ENCODE measurements around the gene LRCOL1. TPM values are rescaled to one million over a fixed set of nuclear protein-coding genes. Genes with fewer than 3 reads are reported as not detected.
A peak's percentile ranks its signal among the peaks of the same experiment; 100 is the strongest.

The LRCOL1 gene
- total and polyA plus RNA-seq, 10 of the 15 experiments (the other 5 are each of a cell fraction or from before 2014, with no cell fraction given): not detected

DNA sequence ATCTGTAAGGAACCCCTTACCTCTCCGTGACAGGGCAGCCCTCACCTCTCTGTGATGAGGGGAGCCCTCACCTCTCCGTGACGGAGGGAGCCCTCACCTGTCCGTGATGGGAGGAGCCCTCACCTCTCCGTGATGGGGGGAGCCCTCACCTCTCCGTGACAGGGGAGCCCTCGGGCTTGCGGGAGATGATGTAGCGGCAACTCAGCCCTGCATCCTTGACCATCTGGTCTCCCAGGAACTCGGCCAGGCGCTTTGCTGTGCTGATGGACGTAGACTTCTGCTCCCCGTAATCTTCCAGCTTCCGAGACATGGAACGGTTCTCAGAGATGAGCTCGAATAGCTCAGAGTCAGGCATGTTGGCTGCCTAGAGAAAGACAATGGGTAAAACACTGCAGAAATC, 48.8 kb upstream of the LRCOL1 start (continued):
- TF ChIP-seq, protein P1, sequence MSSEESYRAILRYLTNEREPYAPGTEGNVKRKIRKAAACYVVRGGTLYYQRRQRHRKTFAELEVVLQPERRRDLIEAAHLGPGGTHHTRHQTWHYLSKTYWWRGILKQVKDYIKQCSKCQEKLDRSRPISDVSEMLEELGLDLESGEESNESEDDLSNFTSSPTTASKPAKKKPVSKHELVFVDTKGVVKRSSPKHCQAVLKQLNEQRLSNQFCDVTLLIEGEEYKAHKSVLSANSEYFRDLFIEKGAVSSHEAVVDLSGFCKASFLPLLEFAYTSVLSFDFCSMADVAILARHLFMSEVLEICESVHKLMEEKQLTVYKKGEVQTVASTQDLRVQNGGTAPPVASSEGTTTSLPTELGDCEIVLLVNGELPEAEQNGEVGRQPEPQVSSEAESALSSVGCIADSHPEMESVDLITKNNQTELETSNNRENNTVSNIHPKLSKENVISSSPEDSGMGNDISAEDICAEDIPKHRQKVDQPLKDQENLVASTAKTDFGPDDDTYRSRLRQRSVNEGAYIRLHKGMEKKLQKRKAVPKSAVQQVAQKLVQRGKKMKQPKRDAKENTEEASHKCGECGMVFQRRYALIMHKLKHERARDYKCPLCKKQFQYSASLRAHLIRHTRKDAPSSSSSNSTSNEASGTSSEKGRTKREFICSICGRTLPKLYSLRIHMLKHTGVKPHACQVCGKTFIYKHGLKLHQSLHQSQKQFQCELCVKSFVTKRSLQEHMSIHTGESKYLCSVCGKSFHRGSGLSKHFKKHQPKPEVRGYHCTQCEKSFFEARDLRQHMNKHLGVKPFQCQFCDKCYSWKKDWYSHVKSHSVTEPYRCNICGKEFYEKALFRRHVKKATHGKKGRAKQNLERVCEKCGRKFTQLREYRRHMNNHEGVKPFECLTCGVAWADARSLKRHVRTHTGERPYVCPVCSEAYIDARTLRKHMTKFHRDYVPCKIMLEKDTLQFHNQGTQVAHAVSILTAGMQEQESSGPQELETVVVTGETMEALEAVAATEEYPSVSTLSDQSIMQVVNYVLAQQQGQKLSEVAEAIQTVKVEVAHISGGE (CRISPR knock-in tag; IDR thresholded peaks at IDR 0.05): no peak
- no peak for TF ChIP-seq TCF12 (IDR thresholded peaks at IDR 0.05; ENCODE audit: low read depth, low read length)

DNA sequence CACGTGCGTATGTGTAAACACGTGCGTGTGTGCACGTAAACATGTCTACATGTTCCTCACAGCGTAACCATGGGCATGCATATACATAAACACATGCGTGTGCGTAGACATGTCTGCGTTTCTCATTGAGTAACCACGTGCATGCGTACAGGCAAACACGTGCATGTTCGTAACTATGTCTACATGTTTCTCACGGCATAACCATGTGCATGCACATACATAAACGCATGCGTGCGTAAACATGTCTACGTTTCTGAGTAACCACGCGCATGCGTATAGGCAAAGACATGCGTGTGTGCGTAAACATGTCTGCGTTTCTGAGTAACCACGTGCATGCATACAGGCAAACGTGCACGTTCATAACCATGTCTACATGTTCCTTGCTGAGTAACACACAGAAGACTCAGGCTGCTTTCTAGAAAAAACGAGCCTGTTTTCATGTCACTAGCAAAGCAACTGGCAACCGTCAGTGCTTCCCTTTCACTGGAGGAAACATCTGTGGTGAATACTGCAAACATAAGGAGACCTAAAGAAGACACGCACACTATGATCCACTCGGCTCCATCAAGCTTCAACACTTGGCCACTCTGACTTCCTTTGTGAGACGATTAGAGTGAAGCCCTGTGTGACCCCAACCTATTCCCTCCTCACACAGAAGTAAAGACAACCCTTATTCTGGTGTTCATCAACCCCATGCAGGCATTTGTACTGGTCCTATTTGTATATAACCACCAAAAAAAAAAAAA, 47.9 kb upstream of the LRCOL1 start:
- POLR2A ChIA-PET: interaction anchor here (0.6 kb wide), 1 partner anchor 29 kb away, joined by 4 read pairs; the partner anchor contains the start of gene POLE
- no peak overlapping the region for H2AFZ ChIP-seq (ENCODE audit: control insufficient read depth, low read depth, low read length)
- no peak for FAIRE-seq
- ATAC-seq: no peak
- no TSS peak for BruUV-seq (replicated peaks)
- H3K27me3 ChIP-seq (replicated peaks in 1 of 2; ENCODE audit: control insufficient read depth in 2 of 2, insufficient read depth in 2 of 2, low read length in 1 of 2): no peaks in the 10 kb centered on the region
- H4K20me1 ChIP-seq (ENCODE audit: control insufficient read depth, insufficient read depth): no peaks in the 10 kb centered on the region
- CTCF ChIA-PET: no interaction called here
- DNase-seq (ENCODE audit: low read depth, low spot score): no peak
- no peaks in the 10 kb centered on the region for H3K79me2 ChIP-seq (ENCODE audit: control insufficient read depth, insufficient read depth, low read length)
- H3K9ac ChIP-seq (ENCODE audit: control insufficient read depth, insufficient read depth, low read length): no peak overlapping the region
- H3K4me2 ChIP-seq (ENCODE audit: control insufficient read depth, insufficient read depth): no peak overlapping the region
- RAD21 ChIA-PET (ENCODE audit: unreplicated experiment): no interaction called here
- intact Hi-C loops (cut with micrococcal nuclease; ENCODE audit: unreplicated experiment): no loop called here
- SMC1A ChIA-PET (ENCODE audit: uncharacterized antibody, unreplicated experiment): no interaction called here
- TF ChIP-seq IKZF1 (conservative IDR thresholded peaks at IDR 0.05) (no peak), SMARCA5 (IDR thresholded peaks at IDR 0.05) (no peak), ATF7 (IDR thresholded peaks at IDR 0.05; ENCODE audit: low read depth) (no peak), BCL11A (IDR thresholded peaks at IDR 0.05; ENCODE audit: low read depth, low read length) (no peak), POU2F2 (IDR thresholded peaks at IDR 0.05; ENCODE audit: borderline replicate concordance, low read depth, low read length) (no peak), RCOR1 (conservative IDR thresholded peaks at IDR 0.05; ENCODE audit: low read depth, low read length) (no peak), POLR2A (IDR thresholded peaks at IDR 0.05; ENCODE audit: low read depth, low read length) (0 out of 2 replicates have a peak, but pooled peaks have one; percentile 36)
- TF ChIP-seq, protein P2, sequence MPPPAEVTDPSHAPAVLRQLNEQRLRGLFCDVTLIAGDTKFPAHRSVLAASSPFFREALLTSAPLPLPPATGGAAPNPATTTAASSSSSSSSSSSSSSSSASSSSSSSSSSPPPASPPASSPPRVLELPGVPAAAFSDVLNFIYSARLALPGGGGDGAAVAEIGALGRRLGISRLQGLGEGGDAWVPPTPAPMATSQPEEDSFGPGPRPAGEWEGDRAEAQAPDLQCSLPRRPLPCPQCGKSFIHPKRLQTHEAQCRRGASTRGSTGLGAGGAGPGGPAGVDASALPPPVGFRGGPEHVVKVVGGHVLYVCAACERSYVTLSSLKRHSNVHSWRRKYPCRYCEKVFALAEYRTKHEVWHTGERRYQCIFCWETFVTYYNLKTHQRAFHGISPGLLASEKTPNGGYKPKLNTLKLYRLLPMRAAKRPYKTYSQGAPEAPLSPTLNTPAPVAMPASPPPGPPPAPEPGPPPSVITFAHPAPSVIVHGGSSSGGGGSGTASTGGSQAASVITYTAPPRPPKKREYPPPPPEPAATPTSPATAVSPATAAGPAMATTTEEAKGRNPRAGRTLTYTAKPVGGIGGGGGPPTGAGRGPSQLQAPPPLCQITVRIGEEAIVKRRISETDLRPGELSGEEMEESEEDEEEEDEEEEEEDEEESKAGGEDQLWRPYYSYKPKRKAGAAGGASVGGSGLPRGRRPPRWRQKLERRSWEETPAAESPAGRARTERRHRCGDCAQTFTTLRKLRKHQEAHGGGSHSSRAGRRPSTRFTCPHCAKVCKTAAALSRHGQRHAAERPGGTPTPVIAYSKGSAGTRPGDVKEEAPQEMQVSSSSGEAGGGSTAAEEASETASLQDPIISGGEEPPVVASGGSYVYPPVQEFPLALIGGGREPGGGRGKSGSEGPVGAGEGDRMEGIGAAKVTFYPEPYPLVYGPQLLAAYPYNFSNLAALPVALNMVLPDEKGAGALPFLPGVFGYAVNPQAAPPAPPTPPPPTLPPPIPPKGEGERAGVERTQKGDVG (CRISPR knock-in tag; IDR thresholded peaks at IDR 0.05): no peak
- TF ChIP-seq, protein P3, sequence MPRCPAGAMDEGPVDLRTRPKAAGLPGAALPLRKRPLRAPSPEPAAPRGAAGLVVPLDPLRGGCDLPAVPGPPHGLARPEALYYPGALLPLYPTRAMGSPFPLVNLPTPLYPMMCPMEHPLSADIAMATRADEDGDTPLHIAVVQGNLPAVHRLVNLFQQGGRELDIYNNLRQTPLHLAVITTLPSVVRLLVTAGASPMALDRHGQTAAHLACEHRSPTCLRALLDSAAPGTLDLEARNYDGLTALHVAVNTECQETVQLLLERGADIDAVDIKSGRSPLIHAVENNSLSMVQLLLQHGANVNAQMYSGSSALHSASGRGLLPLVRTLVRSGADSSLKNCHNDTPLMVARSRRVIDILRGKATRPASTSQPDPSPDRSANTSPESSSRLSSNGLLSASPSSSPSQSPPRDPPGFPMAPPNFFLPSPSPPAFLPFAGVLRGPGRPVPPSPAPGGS (IDR thresholded peaks at IDR 0.05; ENCODE audit: borderline replicate concordance, insufficient read depth, low read depth, low read length, poor library complexity, severe bottlenecking): peak; percentile 79
- in situ Hi-C loops (cut with MboI): no loop called here
- peaks cover 29 to 41% of the 10 kb centered on the region in 2 experiments; a peak in 3 of 4 replicates for H3K36me3 ChIP-seq (ENCODE audit: control insufficient read depth in 2 of 2, insufficient read depth in 2 of 2, low read length in 1 of 2)
- H3K4me3 ChIP-seq: no peak overlapping the region
- WGBS (ENCODE audit: insufficient coverage, insufficient replicate concordance, low lambda C conversion rate, missing lambda C conversion rate): 93% methylated on average over 32 of the region's 32 CpGs
- H3K4me1 ChIP-seq (ENCODE audit: control insufficient read depth, insufficient read depth, low read length): no peaks in the 10 kb centered on the region
- H3K27ac ChIP-seq (ENCODE audit: control insufficient read depth, insufficient read depth): no peak overlapping the region
- H3K9me3 ChIP-seq (replicated peaks; ENCODE audit: control insufficient read depth, insufficient read depth, low read length): no peaks in the 10 kb centered on the region
